K562 (cell line): ENCODE measurements around the gene AURKB. TPM values are rescaled to one million over a fixed set of nuclear protein-coding genes. Genes with fewer than 3 reads are reported as not detected.
A peak's percentile ranks its signal among the peaks of the same experiment; 100 is the strongest.

Source experiments
- CAMTA2 ChIP-seq: fragments of 250-450 bp; sonication (Bioruptor Pico); conservative IDR thresholded peaks from 2 replicates; pipeline ENCODE4 v1.5.1; 2022
- EP400 ChIP-seq: fragments of 450-650 bp; IDR thresholded peaks from 2 replicates; pipeline ENCODE4 v1.6.1; 2017; ENCODE audit warnings: antibody characterized with exemption, mild to moderate bottlenecking, moderate library complexity
- FOXO4 ChIP-seq: fragments of 450-650 bp; formaldehyde crosslinking; IDR thresholded peaks from 2 replicates; pipeline ENCODE4 v1.4.0; 2020; ENCODE audit warnings: mild to moderate bottlenecking, moderate library complexity
- KDM5B ChIP-seq: fragments of 200-600 bp; sonication (generic); IDR thresholded peaks from 2 replicates; pipeline ENCODE4 v1.6.1; 2012; ENCODE audit warnings: low read depth, mild to moderate bottlenecking, moderate library complexity, low read length, control low read depth, inconsistent platforms; ENCODE audit not compliant: insufficient replicate concordance
- PCBP1 ChIP-seq: fragments of 200-400 bp; formaldehyde crosslinking; IDR thresholded peaks from 2 replicates; pipeline ENCODE4 v1.6.1; 2018; ENCODE audit warnings: mild to moderate bottlenecking, low read depth, low read length; ENCODE audit not compliant: poor library complexity, severe bottlenecking
- PHF8 ChIP-seq: fragments of 200-600 bp; sonication (generic); IDR thresholded peaks from 2 replicates; pipeline ENCODE4 v1.6.1; 2012; ENCODE audit warnings: mixed run types, mild to moderate bottlenecking, inconsistent platforms, low read length, moderate library complexity, borderline replicate concordance
- POLR2AphosphoS5 ChIP-seq: IDR thresholded peaks from 2 replicates; pipeline ENCODE4 v1.6.1; 2011; ENCODE audit warnings: mild to moderate bottlenecking, low read depth, low read length, moderate library complexity; ENCODE audit not compliant: control insufficient read depth, insufficient read depth
- POLR3G ChIP-seq: IDR thresholded peaks from 2 replicates; pipeline ENCODE4 v1.6.1; 2011; ENCODE audit not compliant: insufficient read length, insufficient replicate concordance; ENCODE audit errors: extremely low read depth
- SMARCB1 ChIP-seq: IDR thresholded peaks from 2 replicates; pipeline ENCODE4 v1.6.1; 2011; ENCODE audit warnings: improper control_type of control experiment, low read depth; ENCODE audit not compliant: insufficient read length
- ZKSCAN1 ChIP-seq: fragments of 150-350 bp; IDR thresholded peaks from 2 replicates; pipeline ENCODE4 v1.6.1; 2016; ENCODE audit warnings: low read depth, low read length
- ZNF274 ChIP-seq: IDR thresholded peaks from 2 replicates; pipeline ENCODE4 v1.6.1; 2011; ENCODE audit warnings: low read depth, mild to moderate bottlenecking, low read length, moderate library complexity, borderline replicate concordance
- polyA plus RNA-seq, 8 experiments: library from polyadenylated mRNA; depleted of rRNA in 4 of 8; stranded (reverse) in 5 of 8; unstranded in 3 of 8; fragments of >200 nt; fragmentation: Nextera tagmentation in 2 of 8; fragmentation: Illumina TruSeq in 1 of 8; extraction: Ambion mirVana in 2 of 8; extraction: Trizol in 1 of 8; gene quantifications; 2 replicates each; pipeline versions ENCODE4 v1.2.1 to v1.2.3, GENCODE V29; 2011 to 2014; ENCODE audit warnings: inconsistent platforms in 1 of 8, missing spikeins in 1 of 8
- total RNA-seq, 7 experiments: library from RNA; depleted of rRNA in 6 of 7; stranded (reverse); fragments of >200 nt in 6 of 7; fragmentation: Illumina TruSeq in 2 of 7; extraction: Trizol in 2 of 7; gene quantifications; 2 replicates each; pipeline versions ENCODE4 v1.2.1 to v1.2.3, GENCODE V29; 2011 to 2021; ENCODE audit warnings: low replicate concordance in 1 of 7
- TF ChIP-seq, protein P1 (sequence below): fragments of 450-650 bp; IDR thresholded peaks from 2 replicates; pipeline ENCODE4 v1.6.1; 2016; ENCODE audit warnings: mild to moderate bottlenecking, moderate library complexity
- TF ChIP-seq, protein P2 (sequence below): fragments of 250-450 bp; sonication (Bioruptor Pico); IDR thresholded peaks from 2 replicates; pipeline ENCODE4 v1.6.1; 2021; ENCODE audit warnings: mild to moderate bottlenecking

Gene AURKB
- total and polyA plus RNA-seq, 9 of the 15 experiments (the other 6 are each of a cell fraction or from before 2014, with no cell fraction given): 27.2 to 114 (median 74.8) TPM

- TF ChIP-seq, protein P1, sequence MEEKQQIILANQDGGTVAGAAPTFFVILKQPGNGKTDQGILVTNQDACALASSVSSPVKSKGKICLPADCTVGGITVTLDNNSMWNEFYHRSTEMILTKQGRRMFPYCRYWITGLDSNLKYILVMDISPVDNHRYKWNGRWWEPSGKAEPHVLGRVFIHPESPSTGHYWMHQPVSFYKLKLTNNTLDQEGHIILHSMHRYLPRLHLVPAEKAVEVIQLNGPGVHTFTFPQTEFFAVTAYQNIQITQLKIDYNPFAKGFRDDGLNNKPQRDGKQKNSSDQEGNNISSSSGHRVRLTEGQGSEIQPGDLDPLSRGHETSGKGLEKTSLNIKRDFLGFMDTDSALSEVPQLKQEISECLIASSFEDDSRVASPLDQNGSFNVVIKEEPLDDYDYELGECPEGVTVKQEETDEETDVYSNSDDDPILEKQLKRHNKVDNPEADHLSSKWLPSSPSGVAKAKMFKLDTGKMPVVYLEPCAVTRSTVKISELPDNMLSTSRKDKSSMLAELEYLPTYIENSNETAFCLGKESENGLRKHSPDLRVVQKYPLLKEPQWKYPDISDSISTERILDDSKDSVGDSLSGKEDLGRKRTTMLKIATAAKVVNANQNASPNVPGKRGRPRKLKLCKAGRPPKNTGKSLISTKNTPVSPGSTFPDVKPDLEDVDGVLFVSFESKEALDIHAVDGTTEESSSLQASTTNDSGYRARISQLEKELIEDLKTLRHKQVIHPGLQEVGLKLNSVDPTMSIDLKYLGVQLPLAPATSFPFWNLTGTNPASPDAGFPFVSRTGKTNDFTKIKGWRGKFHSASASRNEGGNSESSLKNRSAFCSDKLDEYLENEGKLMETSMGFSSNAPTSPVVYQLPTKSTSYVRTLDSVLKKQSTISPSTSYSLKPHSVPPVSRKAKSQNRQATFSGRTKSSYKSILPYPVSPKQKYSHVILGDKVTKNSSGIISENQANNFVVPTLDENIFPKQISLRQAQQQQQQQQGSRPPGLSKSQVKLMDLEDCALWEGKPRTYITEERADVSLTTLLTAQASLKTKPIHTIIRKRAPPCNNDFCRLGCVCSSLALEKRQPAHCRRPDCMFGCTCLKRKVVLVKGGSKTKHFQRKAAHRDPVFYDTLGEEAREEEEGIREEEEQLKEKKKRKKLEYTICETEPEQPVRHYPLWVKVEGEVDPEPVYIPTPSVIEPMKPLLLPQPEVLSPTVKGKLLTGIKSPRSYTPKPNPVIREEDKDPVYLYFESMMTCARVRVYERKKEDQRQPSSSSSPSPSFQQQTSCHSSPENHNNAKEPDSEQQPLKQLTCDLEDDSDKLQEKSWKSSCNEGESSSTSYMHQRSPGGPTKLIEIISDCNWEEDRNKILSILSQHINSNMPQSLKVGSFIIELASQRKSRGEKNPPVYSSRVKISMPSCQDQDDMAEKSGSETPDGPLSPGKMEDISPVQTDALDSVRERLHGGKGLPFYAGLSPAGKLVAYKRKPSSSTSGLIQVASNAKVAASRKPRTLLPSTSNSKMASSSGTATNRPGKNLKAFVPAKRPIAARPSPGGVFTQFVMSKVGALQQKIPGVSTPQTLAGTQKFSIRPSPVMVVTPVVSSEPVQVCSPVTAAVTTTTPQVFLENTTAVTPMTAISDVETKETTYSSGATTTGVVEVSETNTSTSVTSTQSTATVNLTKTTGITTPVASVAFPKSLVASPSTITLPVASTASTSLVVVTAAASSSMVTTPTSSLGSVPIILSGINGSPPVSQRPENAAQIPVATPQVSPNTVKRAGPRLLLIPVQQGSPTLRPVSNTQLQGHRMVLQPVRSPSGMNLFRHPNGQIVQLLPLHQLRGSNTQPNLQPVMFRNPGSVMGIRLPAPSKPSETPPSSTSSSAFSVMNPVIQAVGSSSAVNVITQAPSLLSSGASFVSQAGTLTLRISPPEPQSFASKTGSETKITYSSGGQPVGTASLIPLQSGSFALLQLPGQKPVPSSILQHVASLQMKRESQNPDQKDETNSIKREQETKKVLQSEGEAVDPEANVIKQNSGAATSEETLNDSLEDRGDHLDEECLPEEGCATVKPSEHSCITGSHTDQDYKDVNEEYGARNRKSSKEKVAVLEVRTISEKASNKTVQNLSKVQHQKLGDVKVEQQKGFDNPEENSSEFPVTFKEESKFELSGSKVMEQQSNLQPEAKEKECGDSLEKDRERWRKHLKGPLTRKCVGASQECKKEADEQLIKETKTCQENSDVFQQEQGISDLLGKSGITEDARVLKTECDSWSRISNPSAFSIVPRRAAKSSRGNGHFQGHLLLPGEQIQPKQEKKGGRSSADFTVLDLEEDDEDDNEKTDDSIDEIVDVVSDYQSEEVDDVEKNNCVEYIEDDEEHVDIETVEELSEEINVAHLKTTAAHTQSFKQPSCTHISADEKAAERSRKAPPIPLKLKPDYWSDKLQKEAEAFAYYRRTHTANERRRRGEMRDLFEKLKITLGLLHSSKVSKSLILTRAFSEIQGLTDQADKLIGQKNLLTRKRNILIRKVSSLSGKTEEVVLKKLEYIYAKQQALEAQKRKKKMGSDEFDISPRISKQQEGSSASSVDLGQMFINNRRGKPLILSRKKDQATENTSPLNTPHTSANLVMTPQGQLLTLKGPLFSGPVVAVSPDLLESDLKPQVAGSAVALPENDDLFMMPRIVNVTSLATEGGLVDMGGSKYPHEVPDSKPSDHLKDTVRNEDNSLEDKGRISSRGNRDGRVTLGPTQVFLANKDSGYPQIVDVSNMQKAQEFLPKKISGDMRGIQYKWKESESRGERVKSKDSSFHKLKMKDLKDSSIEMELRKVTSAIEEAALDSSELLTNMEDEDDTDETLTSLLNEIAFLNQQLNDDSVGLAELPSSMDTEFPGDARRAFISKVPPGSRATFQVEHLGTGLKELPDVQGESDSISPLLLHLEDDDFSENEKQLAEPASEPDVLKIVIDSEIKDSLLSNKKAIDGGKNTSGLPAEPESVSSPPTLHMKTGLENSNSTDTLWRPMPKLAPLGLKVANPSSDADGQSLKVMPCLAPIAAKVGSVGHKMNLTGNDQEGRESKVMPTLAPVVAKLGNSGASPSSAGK: peak; percentile 93
- no peak for TF ChIP-seq CAMTA2 (CRISPR knock-in tag)
- TF ChIP-seq POLR3G: no peak
- TF ChIP-seq POLR2AphosphoS5: no peak
- TF ChIP-seq, protein P2, sequence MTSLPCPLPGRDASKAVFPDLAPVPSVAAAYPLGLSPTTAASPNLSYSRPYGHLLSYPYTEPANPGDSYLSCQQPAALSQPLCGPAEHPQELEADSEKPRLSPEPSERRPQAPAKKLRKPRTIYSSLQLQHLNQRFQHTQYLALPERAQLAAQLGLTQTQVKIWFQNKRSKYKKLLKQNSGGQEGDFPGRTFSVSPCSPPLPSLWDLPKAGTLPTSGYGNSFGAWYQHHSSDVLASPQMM: no peak
- TF ChIP-seq ZKSCAN1: 0 out of 2 replicates have a peak, but pooled peaks have one; percentile 28
- peak; percentile 58 for TF ChIP-seq EP400
- TF ChIP-seq PHF8: peak; percentile 33; the same call in 1 of the 2 replicates
- no peak for TF ChIP-seq SMARCB1
- TF ChIP-seq FOXO4: no peak
- no peak for TF ChIP-seq KDM5B
- TF ChIP-seq PCBP1: no peak
- no peak for TF ChIP-seq ZNF274
These were observed 54.0 kb downstream of the AURKB start (continued) for GRCh38 chr17:8156246-8156992.
